Hematopoietic multipotent progenitor cell treated with erythropoietin and hydrocortisone succinate and interleukin-3 and kit ligand, for 15 days (in vitro differentiated cells): Measurements from ENCODE around the gene TTLL4.
"Not testable (repeated sequence)": the region's sequence is repeated elsewhere in the genome, so short reads cannot be mapped to it uniquely, and the experiment has no call there.

Experiments used
- DNase-seq: peaks from one replicate; pipeline ENCODE4 v3.0.0-alpha.2; 2015; ENCODE audit warnings: low spot score

Gene TTLL4

DNA sequence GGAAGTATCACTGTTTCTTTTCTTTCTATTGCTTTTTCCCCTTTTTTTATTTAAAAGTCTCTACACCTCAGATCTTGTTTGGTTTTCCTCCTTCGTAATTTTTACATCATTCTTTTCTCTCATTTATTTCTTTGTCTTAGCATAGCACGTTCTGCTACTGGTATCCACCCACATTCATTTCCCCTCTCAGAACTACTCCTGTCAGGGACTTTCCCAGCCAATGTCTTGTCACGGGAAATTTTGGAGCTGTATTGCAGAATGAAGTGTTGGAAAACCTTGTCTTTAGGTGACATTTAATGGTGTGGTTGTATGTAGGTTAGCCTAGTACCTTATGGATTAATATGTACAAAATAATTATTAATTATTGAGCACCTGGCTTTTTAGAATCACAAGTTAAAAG, 34.0 kb downstream of the TTLL4 start:
- no peak for DNase-seq

- no peak for DNase-seq
Measured at GRCh38 chr2:218745160-218745558, 34.5 kb downstream of the TTLL4 start.

DNA sequence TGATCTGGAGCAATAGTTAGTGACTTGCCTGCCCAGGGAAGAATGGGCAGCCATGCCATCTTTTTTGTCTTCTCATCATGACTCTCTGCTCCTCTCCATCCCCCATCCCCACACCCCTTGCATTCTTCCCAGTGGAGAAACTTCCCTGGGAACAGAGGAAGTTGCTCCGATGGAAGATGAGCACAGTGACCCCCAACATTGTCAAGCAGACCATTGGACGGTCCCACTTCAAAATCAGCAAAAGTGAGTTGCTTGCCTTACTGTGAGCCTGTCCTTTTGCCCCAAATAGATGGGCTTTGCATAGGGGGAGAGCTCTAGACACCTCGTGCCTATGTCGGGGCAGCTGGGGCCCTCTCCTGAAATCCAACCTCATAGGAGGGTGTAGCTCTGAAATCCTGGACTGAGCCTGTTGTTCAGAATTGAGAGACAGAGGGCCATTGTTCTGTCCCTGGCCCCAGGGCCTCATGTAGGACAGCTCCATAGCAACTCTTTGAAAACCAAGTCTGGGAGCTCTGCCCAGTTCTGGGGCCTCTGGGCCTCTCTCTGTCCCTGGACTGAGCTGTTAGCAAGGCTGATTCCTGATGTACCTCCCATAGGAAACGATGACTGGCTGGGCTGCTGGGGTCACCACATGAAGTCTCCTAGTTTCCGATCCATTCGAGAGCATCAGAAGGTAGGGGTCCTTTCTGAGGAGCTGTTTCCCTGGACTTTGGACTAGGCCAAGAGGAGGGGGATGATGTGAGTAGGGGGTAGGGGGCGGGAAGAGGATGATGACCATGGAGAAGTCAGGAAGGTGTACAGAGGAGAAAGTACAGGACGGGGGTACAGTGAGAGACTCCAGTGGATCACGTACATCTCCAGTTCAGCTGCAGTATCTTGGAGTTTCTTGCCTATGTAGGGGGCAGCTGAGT, 35.2 kb downstream of the TTLL4 start:
- no peak for DNase-seq

- no peak for DNase-seq
Measured at GRCh38 chr2:218746470-218746795, 35.8 kb downstream of the TTLL4 start.

- DNase-seq = no peak
Measured at GRCh38 chr2:218746960-218747359, 36.3 kb downstream of the TTLL4 start.

GRCh38 chr2:218748741-218749441, 38.3 kb downstream of the TTLL4 start:
- DNase-seq = no peak

- DNase-seq = no peak
Measured at GRCh38 chr2:218754201-218754600, 43.6 kb downstream of the TTLL4 start.

- no peak for DNase-seq
Measured at GRCh38 chr2:218754781-218755180, 44.1 kb downstream of the TTLL4 start.

DNA sequence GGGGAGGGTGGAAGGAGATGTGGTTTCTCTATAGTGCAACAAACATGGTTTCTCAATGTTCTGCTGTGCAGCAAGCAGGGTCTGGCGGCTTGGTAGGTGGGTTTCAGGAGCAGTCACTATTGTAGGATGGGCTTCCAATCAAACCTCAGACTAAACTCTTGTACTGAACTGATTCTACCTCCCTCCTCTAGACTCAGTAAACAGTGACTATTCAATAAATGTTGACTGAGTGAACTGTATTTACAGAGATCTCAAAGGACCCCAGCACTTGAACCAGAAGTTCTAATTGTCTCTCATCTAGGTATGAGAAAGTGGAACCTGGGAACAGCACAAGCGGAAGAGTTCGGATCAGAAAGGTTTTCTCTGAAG, 44.5 kb downstream of the TTLL4 start:
- no peak for DNase-seq

DNA sequence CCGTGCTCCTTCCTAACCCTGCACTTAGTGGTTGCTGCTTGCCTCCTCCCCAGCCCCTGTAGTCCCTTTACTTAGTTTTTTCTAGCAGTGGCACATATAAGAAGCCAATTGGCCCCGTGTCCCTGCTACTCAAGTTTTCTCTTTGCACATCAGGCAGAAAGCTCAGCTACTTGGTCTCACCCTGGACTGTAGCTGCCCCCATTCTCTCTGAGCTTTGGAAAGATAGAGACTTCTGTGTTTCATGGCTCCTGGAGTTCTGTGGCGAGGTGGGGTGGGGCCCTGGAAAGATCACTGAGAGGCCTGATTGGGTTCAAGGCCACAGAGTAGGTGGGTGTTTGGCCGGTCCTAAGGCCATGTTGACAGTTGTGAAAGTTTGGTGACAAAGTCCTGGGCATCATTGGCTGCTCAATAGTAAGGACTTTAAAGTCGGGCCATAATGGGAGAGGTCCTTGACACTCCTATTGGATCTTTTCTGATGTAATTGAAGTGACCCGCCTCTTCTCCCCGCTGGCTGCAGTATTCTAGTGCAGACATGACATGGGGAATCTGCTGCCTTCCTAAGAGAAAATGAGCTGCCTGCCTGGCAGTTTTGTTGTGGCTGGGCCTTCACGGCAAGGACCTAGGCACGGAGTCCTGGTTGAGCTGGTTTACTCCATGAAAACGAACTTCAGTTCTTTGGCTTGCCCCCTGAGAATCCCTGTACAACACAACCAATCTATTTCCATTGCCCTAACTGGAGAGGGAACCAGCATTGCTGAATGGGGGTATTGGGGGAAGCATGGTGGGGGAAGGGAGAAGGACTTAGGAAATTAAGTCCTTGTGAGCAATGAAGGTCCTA, 45.2 kb downstream of the TTLL4 start:
- DNase-seq = no peak

DNA sequence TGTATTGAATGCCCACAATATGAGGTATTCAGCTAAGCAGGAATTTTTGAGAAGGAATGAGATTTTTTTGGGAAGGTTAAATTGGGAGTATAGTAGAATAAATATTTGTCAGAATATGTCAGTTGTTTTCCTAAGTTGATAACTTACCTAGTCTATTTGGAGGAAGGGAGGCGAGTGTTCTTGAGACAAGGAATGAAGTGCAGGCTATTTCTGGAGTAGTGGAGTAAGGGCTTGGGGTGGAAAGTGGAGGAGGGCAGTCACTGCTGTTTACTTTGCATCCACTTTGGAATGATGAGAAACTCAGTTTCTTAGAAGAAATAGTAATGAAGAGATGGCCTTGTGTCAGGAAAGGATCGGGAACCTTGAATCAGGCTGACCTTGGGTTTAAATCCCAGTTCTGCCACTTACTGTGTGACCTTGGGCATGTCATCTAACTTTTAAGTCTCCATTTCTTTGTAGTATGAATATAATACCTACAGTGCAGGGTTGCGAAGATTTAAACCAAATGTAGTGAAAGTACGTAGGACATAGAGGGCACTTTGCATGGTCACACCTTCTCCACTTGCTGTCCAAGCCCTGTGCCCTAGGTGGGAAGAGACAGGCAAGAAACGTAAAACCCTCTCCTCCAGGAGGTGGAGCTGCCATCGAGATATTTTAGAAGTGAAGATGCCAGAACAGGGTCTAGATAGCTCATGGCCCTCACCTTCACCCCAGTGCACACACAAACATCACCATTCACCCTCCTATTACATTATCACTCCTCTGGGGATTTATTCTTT, 46.2 kb downstream of the TTLL4 start:
- DNase-seq = no peak

GRCh38 chr2:218761795-218762194, 51.2 kb downstream of the TTLL4 start:
- DNase-seq = no peak

DNA sequence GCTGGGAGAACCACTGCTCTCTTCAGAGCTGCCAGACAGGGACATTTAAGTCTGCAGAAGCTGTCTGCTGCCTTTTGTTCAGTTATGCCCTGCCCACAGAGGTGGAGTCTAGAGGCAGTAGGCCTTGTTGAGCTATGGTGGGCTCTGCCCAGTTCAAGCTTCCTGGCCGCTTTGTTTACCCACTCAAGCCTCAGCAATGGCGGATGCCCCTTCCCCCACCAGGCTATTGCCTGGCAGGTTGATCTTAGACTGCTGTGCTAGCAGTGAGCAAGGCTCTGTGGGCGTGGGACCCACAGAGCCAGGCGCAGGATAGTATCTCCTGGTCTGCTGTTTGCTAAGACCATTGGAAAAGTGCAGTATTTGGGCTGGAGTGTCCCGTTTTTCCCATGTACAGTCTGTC, 62.1 kb downstream of the TTLL4 start:
- not testable (repeated sequence) for DNase-seq

DNA sequence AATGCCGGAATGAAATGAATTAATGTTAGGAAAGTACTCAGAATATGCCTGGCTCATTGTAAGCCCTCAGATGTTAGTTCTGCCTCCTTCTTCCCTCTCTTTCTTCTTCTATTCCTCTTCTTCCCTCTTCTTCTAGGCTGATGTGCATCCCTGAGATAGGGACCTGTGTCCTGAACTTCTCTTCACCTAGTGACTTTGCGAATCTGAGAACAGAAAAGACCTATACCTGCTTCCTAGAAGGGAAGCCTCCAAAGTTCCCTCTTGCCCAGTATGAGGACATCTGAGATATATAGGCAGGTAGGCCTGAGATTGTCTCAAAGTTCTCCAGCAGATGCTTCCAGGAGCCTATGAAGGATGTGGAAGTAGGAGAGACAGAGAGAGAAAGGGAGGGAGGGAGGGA, 63.2 kb downstream of the TTLL4 start:
- DNase-seq = no peak

GRCh38 chr2:218776488-218776887, 65.9 kb downstream of the TTLL4 start:
- no peak for DNase-seq

GRCh38 chr2:218777276-218777990, 66.8 kb downstream of the TTLL4 start:
- no peak for DNase-seq

DNA sequence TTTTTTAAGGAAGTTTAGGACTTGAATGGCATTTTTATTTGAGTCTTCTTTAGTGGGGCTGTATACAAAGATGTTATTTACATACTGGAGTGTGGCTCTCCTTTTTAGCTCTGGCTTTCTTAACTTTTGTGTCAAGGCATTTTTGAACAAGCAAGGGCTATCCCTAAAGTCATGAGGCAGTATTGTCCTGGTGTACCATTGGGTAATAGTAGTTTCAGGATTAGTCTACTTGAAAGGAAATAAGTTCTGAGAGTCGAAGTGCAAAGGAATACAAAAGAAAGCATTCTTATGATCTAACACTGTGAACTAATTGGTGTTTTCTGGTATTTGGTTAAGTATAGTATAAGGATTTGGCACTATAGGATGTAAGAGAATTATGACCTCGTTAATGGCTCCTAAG, 69.4 kb downstream of the TTLL4 start:
- no peak for DNase-seq

- DNase-seq = no peak
Measured at GRCh38 chr2:218780851-218781690, 70.4 kb downstream of the TTLL4 start.

- DNase-seq = no peak
Measured at GRCh38 chr2:218781691-218782527, 71.3 kb downstream of the TTLL4 start, which contains the start of gene CYP27A1. Gene CYP27A1, plus strand, starts transcription at chr2:218782147. Its CDS starts 36 bp downstream, at chr2:218782183.
